GM10266 (cell line): ENCODE data around the gene NSG2.

Experiments used
- DNase-seq: peaks from one replicate; pipeline ENCODE4 v3.0.0; 2012; ENCODE audit errors: extremely low spot score
- CTCF ChIP-seq: IDR thresholded peaks from 2 replicates; pipeline ENCODE4 v1.5.1; 2012; ENCODE audit warnings: mild to moderate bottlenecking, low read depth; ENCODE audit not compliant: control insufficient read depth, insufficient read depth; ENCODE audit errors: missing control alignments

Gene NSG2

GRCh38 chr5:174073122-174073660 lies 27.7 kb downstream of the NSG2 start:
- no peak for TF ChIP-seq CTCF
- no peak for DNase-seq

- TF ChIP-seq CTCF = no peak
- no peak for DNase-seq
Measured at GRCh38 chr5:174074369-174074768, 28.9 kb downstream of the NSG2 start.

- TF ChIP-seq CTCF = no peak
Measured at GRCh38 chr5:174078416-174078815, 32.9 kb downstream of the NSG2 start.

GRCh38 chr5:174082286-174082685 lies 36.8 kb downstream of the NSG2 start:
- TF ChIP-seq CTCF = no peak
- DNase-seq = no peak

More at GRCh38 chr5:174078416-174078815, 32.9 kb downstream of the NSG2 start:
- no peak for DNase-seq

GRCh38 chr5:174083056-174083827 lies 37.7 kb downstream of the NSG2 start:
- DNase-seq = no peak
- TF ChIP-seq CTCF = no peak

GRCh38 chr5:174084691-174085154 lies 39.2 kb downstream of the NSG2 start:
- DNase-seq = no peak
- no peak for TF ChIP-seq CTCF

- no peak for TF ChIP-seq CTCF
Measured at GRCh38 chr5:174086751-174087150, 41.2 kb downstream of the NSG2 start.

More at GRCh38 chr5:174086751-174087150, 41.2 kb downstream of the NSG2 start:
- DNase-seq = no peak
